Right lobe of liver (tissue), 4 donors: ENCODE measurements around the gene ANGPTL2.

Source experiments
- CTCF ChIP-seq, 4 donors: fragments of 200-600 bp in 3 of 4; fragments of 450-650 bp in 1 of 4; IDR thresholded peaks; one replicate each; pipeline versions ENCODE4 v1.5.1 to v1.8.0; 2016 to 2022; ENCODE audit warnings: antibody characterized with exemption in 4 of 4, mild to moderate bottlenecking in 2 of 4
- POLR2A ChIP-seq: fragments of 450-650 bp; IDR thresholded peaks from one replicate; pipeline ENCODE4 v1.6.1; 2017; ENCODE audit warnings: antibody characterized with exemption, mild to moderate bottlenecking
- donor health status: DM: no; HTN: no; CAD: no.
- donor health status: DM: no; HTN: no; CAD: no.
- donor health status: DM: no; HTN: yes; CAD: no.

- TF ChIP-seq CTCF (IDR thresholded peaks at IDR 0.05) (no peak), POLR2A (no peak)
Measured at GRCh38 chr9:127089631-127090081, 32.8 kb downstream of the ANGPTL2 start.
